ENCODE data around the gene FGA. TPM values are rescaled to one million over a fixed set of nuclear protein-coding genes. Genes with fewer than 3 reads are reported as not detected.

Gene FGA
- total and polyA plus RNA-seq, 9 of the 15 experiments (the other 6 are each of a cell fraction or from before 2014, with no cell fraction given): 0.04 to 2.5 (median 0.07) TPM; not detected in 5

DNA sequence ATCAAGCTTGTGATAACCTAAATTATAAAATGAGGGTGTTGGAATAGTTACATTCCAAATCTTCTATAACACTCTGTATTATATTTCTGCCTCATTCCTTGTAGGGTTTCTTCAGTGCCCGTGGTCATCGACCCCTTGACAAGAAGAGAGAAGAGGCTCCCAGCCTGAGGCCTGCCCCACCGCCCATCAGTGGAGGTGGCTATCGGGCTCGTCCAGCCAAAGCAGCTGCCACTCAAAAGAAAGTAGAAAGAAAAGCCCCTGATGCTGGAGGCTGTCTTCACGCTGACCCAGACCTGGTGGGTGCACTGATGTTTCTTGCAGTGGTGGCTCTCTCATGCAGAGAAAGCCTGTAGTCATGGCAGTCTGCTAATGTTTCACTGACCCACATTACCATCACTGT is 24.8 kb downstream of the FGA start:
- BruUV-seq (replicated peaks): no TSS peak
- TF ChIP-seq ZNF133 (CRISPR knock-in tag; IDR thresholded peaks at IDR 0.05) (no peak), ZNF197 (CRISPR knock-in tag; IDR thresholded peaks at IDR 0.05; ENCODE audit: low read depth) (no peak), ZNF124 (CRISPR knock-in tag; IDR thresholded peaks at IDR 0.05) (no peak), NFRKB (IDR thresholded peaks at IDR 0.05; ENCODE audit: low read depth) (no peak), RBM14 (IDR thresholded peaks at IDR 0.05; ENCODE audit: borderline replicate concordance, insufficient read depth, low read depth, low read length) (no peak), TOE1 (IDR thresholded peaks at IDR 0.05; ENCODE audit: borderline replicate concordance) (no peak), TOE1 (CRISPR knock-in tag; IDR thresholded peaks at IDR 0.05; ENCODE audit: borderline replicate concordance, low read depth) (no peak), NONO (IDR thresholded peaks at IDR 0.05; ENCODE audit: low read depth in 2 of 2, low read length in 1 of 2) (no peak), SMAD4 (CRISPR knock-in tag; conservative IDR thresholded peaks at IDR 0.05) (no peak), SIN3A (IDR thresholded peaks at IDR 0.05; ENCODE audit: borderline replicate concordance in 2 of 2, control insufficient read depth in 1 of 2, low read depth in 2 of 2, low read length in 2 of 2) (no peak)
- TF ChIP-seq, protein P1, sequence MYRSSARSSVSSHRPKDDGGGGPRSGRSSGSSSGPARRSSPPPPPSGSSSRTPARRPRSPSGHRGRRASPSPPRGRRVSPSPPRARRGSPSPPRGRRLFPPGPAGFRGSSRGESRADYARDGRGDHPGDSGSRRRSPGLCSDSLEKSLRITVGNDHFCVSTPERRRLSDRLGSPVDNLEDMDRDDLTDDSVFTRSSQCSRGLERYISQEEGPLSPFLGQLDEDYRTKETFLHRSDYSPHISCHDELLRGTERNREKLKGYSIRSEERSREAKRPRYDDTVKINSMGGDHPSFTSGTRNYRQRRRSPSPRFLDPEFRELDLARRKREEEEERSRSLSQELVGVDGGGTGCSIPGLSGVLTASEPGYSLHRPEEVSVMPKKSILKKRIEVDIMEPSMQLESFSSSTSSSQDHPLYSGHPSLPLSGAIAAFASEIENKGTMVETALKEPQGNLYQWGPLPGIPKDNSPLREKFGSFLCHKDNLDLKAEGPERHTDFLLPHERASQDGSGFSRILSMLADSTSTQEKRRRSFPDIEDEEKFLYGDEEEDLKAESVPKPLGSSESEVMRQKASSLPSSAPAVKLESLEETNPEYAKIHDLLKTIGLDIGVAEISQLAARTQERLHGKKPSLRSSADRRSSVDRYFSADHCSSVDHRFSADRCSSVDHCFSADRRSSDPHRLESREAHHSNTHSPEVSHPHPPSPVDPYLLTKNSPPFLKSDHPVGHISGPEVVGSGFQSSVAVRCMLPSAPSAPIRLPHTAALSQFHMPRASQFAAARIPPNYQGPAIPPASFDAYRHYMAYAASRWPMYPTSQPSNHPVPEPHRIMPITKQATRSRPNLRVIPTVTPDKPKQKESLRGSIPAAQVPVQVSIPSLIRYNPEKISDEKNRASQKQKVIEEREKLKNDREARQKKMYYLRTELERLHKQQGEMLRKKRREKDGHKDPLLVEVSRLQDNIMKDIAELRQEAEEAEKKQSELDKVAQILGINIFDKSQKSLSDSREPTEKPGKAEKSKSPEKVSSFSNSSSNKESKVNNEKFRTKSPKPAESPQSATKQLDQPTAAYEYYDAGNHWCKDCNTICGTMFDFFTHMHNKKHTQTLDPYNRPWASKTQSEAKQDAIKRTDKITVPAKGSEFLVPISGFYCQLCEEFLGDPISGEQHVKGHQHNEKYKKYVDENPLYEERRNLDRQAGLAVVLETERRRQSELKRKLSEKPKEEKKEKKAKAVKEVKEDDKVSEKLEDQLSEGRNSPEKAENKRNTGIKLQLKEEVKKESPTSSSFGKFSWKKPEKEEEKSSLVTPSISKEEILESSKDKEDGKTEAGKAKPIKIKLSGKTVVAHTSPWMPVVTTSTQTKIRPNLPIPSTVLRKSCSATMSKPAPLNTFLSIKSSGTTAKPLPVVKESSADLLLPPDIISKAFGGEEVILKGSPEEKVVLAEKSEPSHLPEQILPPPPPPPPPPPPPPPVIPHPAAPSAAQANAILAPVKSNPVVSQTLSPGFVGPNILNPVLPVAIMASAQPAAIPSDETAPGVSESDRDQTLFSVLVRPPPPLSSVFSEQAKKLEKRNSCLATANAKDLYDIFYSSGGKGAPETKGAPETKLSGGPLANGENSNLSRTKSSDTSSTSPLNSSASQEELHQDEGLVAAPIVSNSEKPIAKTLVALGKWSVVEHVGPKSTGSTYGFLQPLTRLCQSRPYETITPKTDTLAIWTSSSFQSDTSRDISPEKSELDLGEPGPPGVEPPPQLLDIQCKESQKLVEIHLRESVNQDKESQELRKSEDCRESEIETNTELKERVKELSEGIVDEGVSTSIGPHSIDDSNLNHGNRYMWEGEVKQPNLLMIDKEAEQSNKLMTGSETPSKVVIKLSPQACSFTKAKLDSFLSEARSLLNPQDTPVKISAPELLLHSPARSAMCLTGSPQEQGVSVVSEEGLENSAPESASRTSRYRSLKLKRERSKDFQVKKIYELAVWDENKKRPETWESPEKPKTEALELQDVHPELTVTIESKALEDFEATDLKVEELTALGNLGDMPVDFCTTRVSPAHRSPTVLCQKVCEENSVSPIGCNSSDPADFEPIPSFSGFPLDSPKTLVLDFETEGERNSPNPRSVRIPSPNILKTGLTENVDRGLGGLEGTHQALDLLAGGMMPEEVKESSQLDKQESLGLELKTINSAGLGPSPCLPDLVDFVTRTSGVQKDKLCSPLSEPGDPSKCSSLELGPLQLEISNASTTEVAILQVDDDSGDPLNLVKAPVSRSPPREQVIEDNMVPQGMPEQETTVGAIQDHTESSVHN (IDR thresholded peaks at IDR 0.05; ENCODE audit: borderline replicate concordance in 1 of 2, low read depth in 1 of 2): no peak
- TF ChIP-seq, protein P2, sequence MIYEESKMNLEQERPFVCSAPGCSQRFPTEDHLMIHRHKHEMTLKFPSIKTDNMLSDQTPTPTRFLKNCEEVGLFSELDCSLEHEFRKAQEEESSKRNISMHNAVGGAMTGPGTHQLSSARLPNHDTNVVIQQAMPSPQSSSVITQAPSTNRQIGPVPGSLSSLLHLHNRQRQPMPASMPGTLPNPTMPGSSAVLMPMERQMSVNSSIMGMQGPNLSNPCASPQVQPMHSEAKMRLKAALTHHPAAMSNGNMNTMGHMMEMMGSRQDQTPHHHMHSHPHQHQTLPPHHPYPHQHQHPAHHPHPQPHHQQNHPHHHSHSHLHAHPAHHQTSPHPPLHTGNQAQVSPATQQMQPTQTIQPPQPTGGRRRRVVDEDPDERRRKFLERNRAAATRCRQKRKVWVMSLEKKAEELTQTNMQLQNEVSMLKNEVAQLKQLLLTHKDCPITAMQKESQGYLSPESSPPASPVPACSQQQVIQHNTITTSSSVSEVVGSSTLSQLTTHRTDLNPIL (CRISPR knock-in tag; IDR thresholded peaks at IDR 0.05): no peak

More for the DNA sequence above, 24.8 kb downstream of the FGA start:
- ATAC-seq (no peak), FAIRE-seq (no peak), DNase-seq (ENCODE audit: extremely low read depth in 1 of 4, low spot score in 3 of 4) (no peak)
- ChIA-PET POLR2A (no interaction called here), CTCF (ENCODE audit: low intra/inter-chr PET ratio) (no interaction called here)
- Histone ChIP-seq H3K4me1 (replicated peaks in 1 of 2; ENCODE audit: control insufficient read depth in 2 of 2, insufficient read depth in 2 of 2, low read length in 2 of 2) (no peaks in the 10 kb centered on the region), H2AFZ (ENCODE audit: low read depth, low read length) (peak overlapping the region; percentile 14; the same call in 1 of the 2 replicates), H3K79me2 (ENCODE audit: control insufficient read depth, insufficient read depth, low read length) (no peaks in the 10 kb centered on the region), H3K4me2 (ENCODE audit: insufficient read depth, low read length) (no peak overlapping the region), H3K9me3 (replicated peaks; ENCODE audit: control insufficient read depth, insufficient read depth, low read depth, low read length) (no peaks in the 10 kb centered on the region), H3K4me3 (no peak overlapping the region), H3K27ac (ENCODE audit: extremely low read depth, low read depth, low read length) (no peak overlapping the region), H3K9ac (ENCODE audit: insufficient read depth in 1 of 2, low read depth in 2 of 2, low read length in 2 of 2) (no peak overlapping the region), H3K36me3 (ENCODE audit: control insufficient read depth, insufficient read depth, low read length) (no peaks in the 10 kb centered on the region), H4K20me1 (replicated peaks; ENCODE audit: control insufficient read depth, insufficient read depth, low read length) (no peaks in the 10 kb centered on the region), H3K27me3 (ENCODE audit: control insufficient read depth in 2 of 2, insufficient read depth in 2 of 2, low read length in 2 of 2) (no peaks in the 10 kb centered on the region; a peak in 1 of 5 replicates), H3K9me1 (ENCODE audit: control insufficient read depth, insufficient read depth, low read length) (no peaks in the 10 kb centered on the region)
- 7% methylated on average over 6 of the region's 6 CpGs for WGBS (ENCODE audit: insufficient coverage, low coverage, missing lambda C conversion rate)
- in situ Hi-C loops (cut with MboI) (no loop called here), intact Hi-C loops (cut with micrococcal nuclease) (no loop called here)

Measured in K562 (cell line).